Endothelial cell of umbilical vein (primary cell): ENCODE results near the gene MYO9B. TPM values are rescaled to one million over a fixed set of nuclear protein-coding genes. Genes with fewer than 3 reads are reported as not detected.

ENCODE experiments used
- BruUV-seq: library from RNA; stranded (reverse); fragments of 400-500 nt; replicated peaks from 2 replicates; lab custom pipeline; 2021; lab: Mats Ljungman, UMichigan
- CTCF ChIA-PET: fragments of 300-600, 350-600 bp; sonication (Branson Sonifier 250); formaldehyde crosslinking; loops from one replicate; lab custom pipeline; 2021; ENCODE audit warnings: antibody characterized with exemption, inconsistent platforms; lab: Charles Lee
- POLR2A ChIA-PET: fragments of 300-600, 350-600 bp; sonication (Branson Sonifier 250); formaldehyde crosslinking; loops from one replicate; lab custom pipeline; 2021; ENCODE audit warnings: antibody characterized with exemption, inconsistent platforms; lab: Charles Lee
- DNase-seq: peaks from one replicate; pipeline ENCODE4 v3.0.0-alpha.2; 2011; ENCODE audit warnings: low read depth, low spot score
- FAIRE-seq: peaks from 2 replicates; lab custom pipeline; 2011; peaks lifted over from hg19 to GRCh38; lab: Jason Lieb, UNC
- H2AFZ ChIP-seq: 2 replicates; pipeline ENCODE4 v1.6.0; 2012; ENCODE audit warnings: low read depth, low read length, control low read depth, inconsistent platforms
- H3K27ac ChIP-seq: 2 replicates; pipeline ENCODE4 v1.5.1; 2011; ENCODE audit warnings: low read depth, mild to moderate bottlenecking, control low read depth, low read length, moderate library complexity; ENCODE audit not compliant: insufficient read depth
- H3K27me3 ChIP-seq, 2 experiments: 2 replicates each; pipeline versions ENCODE4 v1.6.0 to v1.6.1; 2011; ENCODE audit warnings: low read length in 2 of 2, mixed read lengths in 1 of 2; ENCODE audit not compliant: control insufficient read depth in 2 of 2, insufficient read depth in 2 of 2
- H3K36me3 ChIP-seq, 2 experiments: 2 replicates in 1 of 2; 3 replicates in 1 of 2; pipeline ENCODE4 v1.5.1; 2011; ENCODE audit warnings: low read length in 2 of 2, mild to moderate bottlenecking in 1 of 2, moderate library complexity in 1 of 2; ENCODE audit not compliant: control insufficient read depth in 2 of 2, insufficient read depth in 2 of 2; ENCODE audit errors: extremely low read depth in 1 of 2
- H3K4me1 ChIP-seq: 3 replicates; pipeline ENCODE4 v1.5.1; 2011; ENCODE audit warnings: mild to moderate bottlenecking, low read length; ENCODE audit not compliant: control insufficient read depth, insufficient read depth; ENCODE audit errors: extremely low read depth
- H3K4me2 ChIP-seq: 2 replicates; pipeline ENCODE4 v1.6.1; 2011; ENCODE audit warnings: low read length, control low read depth, mixed read lengths; ENCODE audit not compliant: insufficient read depth
- H3K4me3 ChIP-seq, 3 experiments: fragments of 200-600 bp in 1 of 3; sonication (generic), shearing (Covaris generic) in 1 of 3; replicated peaks in 1 of 3; 2 replicates each; pipeline ENCODE4 v1.5.1; 2011 to 2016; ENCODE audit warnings: control low read depth in 3 of 3, low read length in 3 of 3, mild to moderate bottlenecking in 2 of 3, inconsistent platforms in 1 of 3, low read depth in 1 of 3, moderate library complexity in 1 of 3; ENCODE audit not compliant: insufficient read depth in 1 of 3
- H3K79me2 ChIP-seq: 2 replicates; pipeline ENCODE4 v1.6.0; 2012; ENCODE audit warnings: low read length, inconsistent platforms; ENCODE audit not compliant: control insufficient read depth, insufficient read depth
- H3K9ac ChIP-seq: replicated peaks from 2 replicates; pipeline ENCODE3; 2011; ENCODE audit warnings: low read length, control low read depth; ENCODE audit not compliant: insufficient read depth; ENCODE audit errors: extremely low read depth
- H3K9me1 ChIP-seq: replicated peaks from 3 replicates; pipeline ENCODE4 v1.6.0; 2011; ENCODE audit warnings: mild to moderate bottlenecking, low read length; ENCODE audit not compliant: control insufficient read depth, insufficient read depth; ENCODE audit errors: extremely low read depth
- H3K9me3 ChIP-seq: replicated peaks from 2 replicates; pipeline ENCODE4 v1.5.1; 2012; ENCODE audit warnings: low read length, inconsistent platforms; ENCODE audit not compliant: control insufficient read depth, insufficient read depth
- H4K20me1 ChIP-seq: replicated peaks from 2 replicates; pipeline ENCODE3; 2011; ENCODE audit warnings: mild to moderate bottlenecking, low read length; ENCODE audit not compliant: control insufficient read depth, insufficient read depth; ENCODE audit errors: extremely low read depth
- CTCF ChIP-seq, 2 donors: IDR thresholded peaks; 1 replicate in 1 of 2; 2 replicates in 1 of 2; pipeline ENCODE4 v1.5.1; 2011; ENCODE audit warnings: low read length in 2 of 2, mild to moderate bottlenecking in 2 of 2, moderate library complexity in 2 of 2, control low read depth in 1 of 2, inconsistent platforms in 1 of 2, low read depth in 1 of 2; ENCODE audit not compliant: insufficient read depth in 1 of 2; ENCODE audit errors: extremely low read depth in 1 of 2
- EZH2 ChIP-seq: IDR thresholded peaks from 2 replicates; pipeline ENCODE4 v1.6.1; 2012; ENCODE audit warnings: borderline replicate concordance, low read depth, mild to moderate bottlenecking, moderate library complexity, low read length, inconsistent platforms; ENCODE audit not compliant: severe bottlenecking
- FOS ChIP-seq: IDR thresholded peaks from 2 replicates; pipeline ENCODE4 v1.6.1; 2011; ENCODE audit warnings: mild to moderate bottlenecking, low read length, moderate library complexity, borderline replicate concordance; ENCODE audit not compliant: insufficient read depth
- GATA2 ChIP-seq: IDR thresholded peaks from 2 replicates; pipeline ENCODE4 v1.7.0; 2011; ENCODE audit warnings: low read depth, mild to moderate bottlenecking, moderate library complexity, mixed read lengths, low read length; ENCODE audit not compliant: insufficient read length, insufficient read depth
- JUN ChIP-seq: IDR thresholded peaks from 2 replicates; pipeline ENCODE4 v1.6.1; 2011; ENCODE audit warnings: borderline replicate concordance, low read depth; ENCODE audit not compliant: insufficient read length, insufficient read depth
- MAX ChIP-seq: IDR thresholded peaks from 2 replicates; pipeline ENCODE4 v1.6.1; 2011; ENCODE audit not compliant: insufficient read depth, insufficient read length
- MYC ChIP-seq: IDR thresholded peaks from one replicate; pipeline ENCODE4 v1.6.1; 2011; ENCODE audit warnings: mild to moderate bottlenecking, low read depth, low read length
- POLR2A ChIP-seq: IDR thresholded peaks from 2 replicates; pipeline ENCODE4 v1.6.1; 2012; ENCODE audit warnings: low read depth, mild to moderate bottlenecking, control low read depth, low read length
- POLR2AphosphoS5 ChIP-seq: IDR thresholded peaks from 2 replicates; pipeline ENCODE4 v1.6.1; 2012; ENCODE audit warnings: low read depth, mild to moderate bottlenecking, control low read depth, low read length, moderate library complexity; ENCODE audit not compliant: insufficient read depth
- dilution Hi-C: fragments of 300-500 bp; cut with MboI; formaldehyde crosslinking; loops from one replicate; pipeline ENCODE4 v1.15.0; 2019; ENCODE audit warnings: low sequenced_read_pairs; ENCODE audit not compliant: extremely low pct_ligation_motif_present
- intact Hi-C: fragments of 100-400 bp; cut with micrococcal nuclease; formaldehyde crosslinking; loops from one replicate; pipeline ENCODE4 v1.10.0; 2022
- polyA plus RNA-seq, 4 experiments: library from polyadenylated mRNA; depleted of rRNA in 3 of 4; stranded (reverse) in 3 of 4; unstranded in 1 of 4; fragments of >200 nt; gene quantifications; 2 replicates each; pipeline versions ENCODE4 v1.2.1 to v1.2.3, GENCODE V29; 2011 to 2012; ENCODE audit warnings: missing spikeins in 1 of 4
- total RNA-seq: library from RNA; stranded (reverse); gene quantifications from 2 replicates; pipeline ENCODE4 v1.2.3, GENCODE V29; 2021

The MYO9B gene
- total and polyA plus RNA-seq, 2 donors (not counting 3 experiments of a cell fraction or from before 2014, with no cell fraction given): 64.4 to 119 TPM

- H3K9me1 ChIP-seq: no peaks in the 10 kb centered on the region
- POLR2A ChIA-PET: interaction anchor here (0.6 kb wide), 1 partner anchor 225 kb away, joined by 7 read pairs; no protein-coding TSS in a partner anchor
- FAIRE-seq: no peak
- H3K27me3 ChIP-seq: no peaks in the 10 kb centered on the region
- intact Hi-C loops: no loop called here
- no TSS peak for BruUV-seq
- H2AFZ ChIP-seq: no peak overlapping the region
- TF ChIP-seq POLR2AphosphoS5 (no peak), GATA2 (no peak), POLR2A (no peak), JUN (no peak)
- H3K9me3 ChIP-seq: no peaks in the 10 kb centered on the region
- dilution Hi-C loops: no loop called here
- peaks cover 97% of the 10 kb centered on the region for H3K79me2 ChIP-seq
- no peak overlapping the region for H3K27ac ChIP-seq
- CTCF ChIA-PET: no interaction called here
- H3K4me1 ChIP-seq: peaks cover 17% of the 10 kb centered on the region
- H3K9ac ChIP-seq: no peak overlapping the region
- H3K36me3 ChIP-seq: peaks cover 0 to 9% of the 10 kb centered on the region in 2 experiments
- DNase-seq: no peak
- H3K4me3 ChIP-seq: no peak overlapping the region
- no peaks in the 10 kb centered on the region for H4K20me1 ChIP-seq
- no peak overlapping the region for H3K4me2 ChIP-seq
Measured at GRCh38 chr19:17086834-17087233, 11.3 kb downstream of the MYO9B start.

- H3K4me2 ChIP-seq: no peak overlapping the region
- FAIRE-seq (no peak), DNase-seq (no peak)
- H3K27ac ChIP-seq: no peak overlapping the region
- TF ChIP-seq MYC (no peak), POLR2A (no peak), JUN (no peak), CTCF (IDR thresholded peaks at IDR 0.05; ENCODE audit: extremely low read depth in 1 of 2, insufficient read depth in 1 of 2, low read depth in 1 of 2, low read length in 2 of 2) (no peak), GATA2 (no peak), FOS (no peak), POLR2AphosphoS5 (no peak), MAX (no peak), EZH2 (no peak)
- no peaks in the 10 kb centered on the region for H3K9me3 ChIP-seq
- intact Hi-C loops (no loop called here), dilution Hi-C loops (no loop called here)
- BruUV-seq: no TSS peak
- H3K9me1 ChIP-seq: no peaks in the 10 kb centered on the region
- H3K27me3 ChIP-seq: no peaks in the 10 kb centered on the region
- peaks cover 17% of the 10 kb centered on the region for H3K4me1 ChIP-seq
- H3K36me3 ChIP-seq: peaks cover 0 to 9% of the 10 kb centered on the region in 2 experiments
- H3K9ac ChIP-seq: no peak overlapping the region
- ChIA-PET POLR2A (no interaction called here), CTCF (no interaction called here)
- no peak overlapping the region for H3K4me3 ChIP-seq
- H3K79me2 ChIP-seq: peaks cover 96% of the 10 kb centered on the region
- H4K20me1 ChIP-seq: no peaks in the 10 kb centered on the region
- no peak overlapping the region for H2AFZ ChIP-seq
Measured at GRCh38 chr19:17088552-17088951, 13.0 kb downstream of the MYO9B start.
